Body of pancreas (tissue), 4 donors: ENCODE measurements around the gene GNRHR. TPM values are rescaled to one million over a fixed set of nuclear protein-coding genes. Genes with fewer than 3 reads are reported as not detected.

Experiments used
- ATAC-seq: fragments of 150-250 bp; one replicate; pipeline ENCODE4 v1.9.1; 2016
- DNase-seq, 4 donors: peaks; one replicate each; pipeline ENCODE4 v3.0.0-alpha.2; 2019
- H3K27ac ChIP-seq, 4 donors: fragments of 200-600 bp; sonication (generic); 1 replicate in 3 of 4; 2 replicates in 1 of 4; pipeline versions ENCODE4 v1.5.1 to v1.6.1; 2016 to 2019; ENCODE audit warnings: mild to moderate bottlenecking in 1 of 4, mixed read lengths in 1 of 4, moderate library complexity in 1 of 4
- H3K27me3 ChIP-seq, 2 donors: fragments of 200-600 bp; sonication (generic); one replicate each; pipeline ENCODE4 v1.6.0; 2016; ENCODE audit warnings: mild to moderate bottlenecking in 1 of 2
- H3K36me3 ChIP-seq, 2 donors: fragments of 200-600 bp; sonication (generic); replicated peaks in 1 of 2; 2 replicates each; pipeline ENCODE4 v1.5.1; 2016; ENCODE audit warnings: low read depth in 2 of 2; ENCODE audit not compliant: insufficient read depth in 1 of 2
- H3K4me1 ChIP-seq: fragments of 200-600 bp; sonication (generic); one replicate; pipeline ENCODE4 v1.6.0; 2016
- H3K4me3 ChIP-seq, 2 donors: fragments of 200-600 bp; sonication (generic); 1 replicate in 1 of 2; 2 replicates in 1 of 2; pipeline ENCODE4 v1.5.1; 2016 to 2019
- H3K9me3 ChIP-seq, 3 donors: fragments of 200-600 bp; sonication (generic); 1 replicate in 2 of 3; 2 replicates in 1 of 3; pipeline ENCODE4 v1.5.1; 2016
- POLR2A ChIP-seq, 3 donors: fragments of 450-650 bp; IDR thresholded peaks; one replicate each; pipeline ENCODE4 v1.6.1; 2016; ENCODE audit warnings: antibody characterized with exemption in 3 of 3, mild to moderate bottlenecking in 2 of 3
- WGBS, 2 donors: methylation state at CpG; one replicate each; pipeline ENCODE4 v1.1.5; 2017; 5-methylcytosine and 5-hydroxymethylcytosine counted together
- intact Hi-C: fragments of 100-400 bp; cut with DNase I; formaldehyde crosslinking; loops from one replicate; pipeline ENCODE4 v1.15.1; 2023
- total RNA-seq, 2 donors: library from RNA; depleted of rRNA; stranded (reverse); fragments of >200 nt; gene quantifications; one replicate each; pipeline ENCODE4 v1.1.0, GENCODE V29; 2016
- TF ChIP-seq, protein P1 (sequence below), 7 experiments: fragments of 450-650 bp in 4 of 7; fragments of 200-600 bp in 3 of 7; sonication (generic) in 3 of 7; IDR thresholded peaks; one replicate each; pipeline ENCODE4 v1.5.1; 2016 to 2019; ENCODE audit warnings: antibody characterized with exemption in 7 of 7

GNRHR gene
- total RNA-seq, 2 donors from 2014 or later = not detected

DNA sequence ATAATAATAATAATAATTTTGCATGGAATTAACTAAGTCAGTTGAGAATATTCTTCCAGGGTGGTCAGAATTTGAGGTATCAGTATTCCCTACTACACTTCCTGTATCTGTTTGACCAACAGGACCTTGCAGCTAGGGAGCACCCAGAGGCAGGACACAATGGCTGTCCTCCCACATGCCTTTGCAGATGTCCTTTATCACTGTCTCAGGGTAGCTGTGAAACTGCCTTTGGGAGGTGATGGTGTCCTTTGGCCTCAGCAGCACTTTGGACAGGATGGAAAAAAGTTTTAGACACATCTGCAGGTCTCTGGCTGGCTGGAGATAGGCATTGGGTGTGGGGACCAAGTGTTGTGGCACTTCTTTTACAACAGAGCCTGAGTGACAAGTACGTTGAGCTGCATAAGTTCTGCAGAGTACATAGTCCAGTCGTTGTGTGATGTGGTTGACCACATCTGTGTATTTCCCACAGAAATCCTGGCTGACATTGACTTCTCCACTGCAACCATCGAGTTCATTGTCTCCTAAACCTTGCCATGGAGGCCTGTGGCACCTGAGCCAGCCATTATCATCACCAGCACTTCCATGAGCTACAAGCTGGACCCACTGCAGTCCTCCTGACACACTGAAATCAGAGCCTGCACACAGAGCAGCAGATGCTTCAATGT is 34.1 kb downstream of the GNRHR start:
- Histone ChIP-seq H3K4me1 (peaks cover 11% of the 10 kb centered on the region), H3K36me3 (no peaks in the 10 kb centered on the region), H3K9me3 (no peaks in the 10 kb centered on the region), H3K4me3 (no peak overlapping the region), H3K27ac (no peak overlapping the region), H3K27me3 (no peaks in the 10 kb centered on the region)
- TF ChIP-seq, protein P1, sequence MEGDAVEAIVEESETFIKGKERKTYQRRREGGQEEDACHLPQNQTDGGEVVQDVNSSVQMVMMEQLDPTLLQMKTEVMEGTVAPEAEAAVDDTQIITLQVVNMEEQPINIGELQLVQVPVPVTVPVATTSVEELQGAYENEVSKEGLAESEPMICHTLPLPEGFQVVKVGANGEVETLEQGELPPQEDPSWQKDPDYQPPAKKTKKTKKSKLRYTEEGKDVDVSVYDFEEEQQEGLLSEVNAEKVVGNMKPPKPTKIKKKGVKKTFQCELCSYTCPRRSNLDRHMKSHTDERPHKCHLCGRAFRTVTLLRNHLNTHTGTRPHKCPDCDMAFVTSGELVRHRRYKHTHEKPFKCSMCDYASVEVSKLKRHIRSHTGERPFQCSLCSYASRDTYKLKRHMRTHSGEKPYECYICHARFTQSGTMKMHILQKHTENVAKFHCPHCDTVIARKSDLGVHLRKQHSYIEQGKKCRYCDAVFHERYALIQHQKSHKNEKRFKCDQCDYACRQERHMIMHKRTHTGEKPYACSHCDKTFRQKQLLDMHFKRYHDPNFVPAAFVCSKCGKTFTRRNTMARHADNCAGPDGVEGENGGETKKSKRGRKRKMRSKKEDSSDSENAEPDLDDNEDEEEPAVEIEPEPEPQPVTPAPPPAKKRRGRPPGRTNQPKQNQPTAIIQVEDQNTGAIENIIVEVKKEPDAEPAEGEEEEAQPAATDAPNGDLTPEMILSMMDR (IDR thresholded peaks at IDR 0.05) = no peak
- TF ChIP-seq POLR2A (IDR thresholded peaks at IDR 0.05) = no peak
- intact Hi-C loops = no loop called here
- 26 to 44% methylated on average over 3 of the region's 3 CpGs for WGBS, 2 donors
- ATAC-seq (peak; percentile 52), DNase-seq (peak in 1 of 4 donors; percentile 11)

DNA sequence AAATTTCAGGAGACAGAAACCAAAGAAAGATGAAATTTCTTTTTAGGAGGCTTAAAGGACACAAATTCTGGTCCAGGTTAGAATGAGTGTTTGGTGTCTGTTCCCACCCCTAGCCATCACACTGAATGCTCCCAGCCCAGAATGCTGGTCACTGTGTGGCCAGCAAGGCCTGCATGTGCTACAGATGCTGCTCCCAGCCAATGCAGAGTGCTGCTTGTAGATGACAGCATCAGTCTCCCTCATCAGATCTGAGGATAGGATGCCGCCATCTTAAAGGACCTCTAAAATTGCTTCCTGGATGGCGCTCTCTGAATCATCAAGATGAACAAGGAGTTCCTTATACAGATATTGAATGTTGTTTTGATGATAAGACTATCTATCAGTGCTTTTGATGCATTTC is 35.3 kb downstream of the GNRHR start:
- no peak overlapping the region for H3K27ac ChIP-seq
- intact Hi-C loops = no loop called here
- H3K9me3 ChIP-seq = no peaks in the 10 kb centered on the region
- WGBS, 2 donors = 98 to 100% methylated on average over 2 of the region's 2 CpGs
- H3K4me3 ChIP-seq = no peak overlapping the region
- TF ChIP-seq, protein P1 (IDR thresholded peaks at IDR 0.05) = no peak
- TF ChIP-seq POLR2A (IDR thresholded peaks at IDR 0.05) = no peak
- H3K4me1 ChIP-seq = peaks cover 7% of the 10 kb centered on the region
- H3K36me3 ChIP-seq = no peaks in the 10 kb centered on the region
- ATAC-seq (no peak), DNase-seq (no peak)
- H3K27me3 ChIP-seq = no peaks in the 10 kb centered on the region

DNA sequence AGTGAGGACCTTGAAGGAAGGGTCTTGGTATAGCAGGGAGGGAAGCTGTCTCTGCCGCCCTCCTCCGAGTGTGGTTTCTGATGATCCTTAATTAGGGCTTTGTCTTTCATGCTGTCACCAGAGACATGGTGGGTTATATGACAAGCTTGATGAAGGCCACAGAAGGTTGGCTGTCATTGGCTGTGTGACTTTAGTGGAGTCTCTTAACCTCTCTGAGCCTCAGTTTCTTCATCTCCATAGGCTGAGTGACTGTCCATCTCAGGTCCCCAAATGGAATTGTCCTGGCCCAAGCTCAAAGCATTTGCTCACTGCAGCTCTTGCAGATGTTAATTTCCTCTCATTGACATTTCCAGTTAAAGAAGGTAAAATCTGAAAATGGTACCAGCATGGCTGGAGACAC is 36.6 kb downstream of the GNRHR start:
- Histone ChIP-seq H3K36me3 (no peaks in the 10 kb centered on the region), H3K4me3 (no peak overlapping the region), H3K9me3 (no peaks in the 10 kb centered on the region), H3K27ac (no peak overlapping the region), H3K4me1 (peaks cover 7% of the 10 kb centered on the region), H3K27me3 (no peaks in the 10 kb centered on the region)
- ATAC-seq (no peak), DNase-seq (no peak)
- no peak for TF ChIP-seq POLR2A (IDR thresholded peaks at IDR 0.05)
- TF ChIP-seq, protein P1 (IDR thresholded peaks at IDR 0.05) = no peak
- 100% methylated on average over 2 of the region's 2 CpGs for whole genome bisulfite sequencing, 2 donors
- intact Hi-C loops = no loop called here

DNA sequence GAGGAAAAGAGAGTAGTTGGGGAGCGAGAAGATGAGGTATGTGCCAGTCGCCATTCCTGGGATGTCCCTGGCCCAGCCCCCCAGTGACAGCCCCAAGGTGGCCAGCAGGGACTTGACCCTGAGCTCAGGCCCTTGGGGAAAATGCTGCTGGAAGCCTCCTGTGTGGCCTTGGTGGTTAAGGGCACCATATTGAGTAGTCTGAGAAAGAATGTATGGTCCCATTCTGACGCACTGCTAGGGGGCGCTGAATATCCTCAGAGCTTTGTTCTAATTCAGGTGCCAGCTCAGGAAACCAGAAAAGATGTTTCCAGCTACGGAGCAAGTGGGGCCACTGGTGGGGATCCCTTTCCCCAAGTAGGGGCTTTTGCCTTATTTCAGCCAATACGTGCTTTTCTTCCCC is 39.2 kb downstream of the GNRHR start:
- no peaks in the 10 kb centered on the region for H3K36me3 ChIP-seq
- DNase-seq = no peak
- H3K27ac ChIP-seq = no peak overlapping the region
- H3K4me3 ChIP-seq = no peak overlapping the region
- intact Hi-C loops = no loop called here
- WGBS, 2 donors = 95 to 96% methylated on average over 6 of the region's 6 CpGs
- TF ChIP-seq POLR2A (IDR thresholded peaks at IDR 0.05) = no peak
- TF ChIP-seq, protein P1 (IDR thresholded peaks at IDR 0.05) = no peak
- H3K9me3 ChIP-seq = no peaks in the 10 kb centered on the region
- ATAC-seq = no peak
- peaks cover 2% of the 10 kb centered on the region for H3K4me1 ChIP-seq
- H3K27me3 ChIP-seq = no peaks in the 10 kb centered on the region

DNA sequence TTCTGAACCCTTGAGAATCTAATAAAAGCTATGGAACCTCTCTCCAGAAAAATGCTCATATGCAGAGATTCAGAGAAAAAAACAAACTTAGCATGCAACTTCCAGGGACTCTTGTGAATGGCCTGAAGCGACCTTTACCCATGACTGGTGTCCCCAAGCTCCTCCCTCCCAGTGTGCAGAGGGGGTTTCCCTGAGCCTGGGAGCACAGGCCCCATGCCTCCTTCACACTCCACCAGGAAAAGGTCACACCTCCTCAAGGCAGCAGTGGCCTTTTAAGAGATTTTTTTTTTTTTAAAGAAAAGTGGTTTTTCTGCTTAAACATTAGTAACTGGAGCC is 40.0 kb downstream of the GNRHR start:
- DNase-seq (no peak), ATAC-seq (no peak)
- H3K4me1 ChIP-seq = no peaks in the 10 kb centered on the region
- WGBS, 2 donors = 89 to 100% methylated on average over 1 of the region's 1 CpG
- intact Hi-C loops = no loop called here
- no peak overlapping the region for H3K4me3 ChIP-seq
- TF ChIP-seq, protein P1 (IDR thresholded peaks at IDR 0.05) = no peak
- TF ChIP-seq POLR2A (IDR thresholded peaks at IDR 0.05) = no peak
- no peak overlapping the region for H3K27ac ChIP-seq
- H3K27me3 ChIP-seq = no peaks in the 10 kb centered on the region
- H3K36me3 ChIP-seq = no peaks in the 10 kb centered on the region
- H3K9me3 ChIP-seq = no peaks in the 10 kb centered on the region
